PFSK-1 (cell line): ENCODE results near the gene MRPL10.

Source experiments
- POLR2AphosphoS5 ChIP-seq: IDR thresholded peaks from 2 replicates; pipeline ENCODE4 v1.6.1; 2012; ENCODE audit warnings: low read depth, mild to moderate bottlenecking, control low read depth, low read length, moderate library complexity
- REST ChIP-seq, 2 experiments: IDR thresholded peaks; 2 replicates each; pipeline versions ENCODE4 v1.6.1 to v1.8.0; 2011 to 2012; ENCODE audit warnings: low read depth in 2 of 2, low read length in 2 of 2, control low read depth in 1 of 2, inconsistent platforms in 1 of 2, mild to moderate bottlenecking in 1 of 2, moderate library complexity in 1 of 2; ENCODE audit not compliant: insufficient read depth in 1 of 2
- SIN3A ChIP-seq: IDR thresholded peaks from 2 replicates; pipeline ENCODE4 v1.6.1; 2012; ENCODE audit warnings: mild to moderate bottlenecking, low read length, moderate library complexity, borderline replicate concordance; ENCODE audit not compliant: insufficient read depth
- TAF1 ChIP-seq: IDR thresholded peaks from 2 replicates; pipeline ENCODE4 v1.6.1; 2012; ENCODE audit warnings: low read length, control low read depth, borderline replicate concordance; ENCODE audit not compliant: insufficient read depth

- TF ChIP-seq POLR2AphosphoS5 (no peak), REST (IDR thresholded peaks at IDR 0.05; ENCODE audit: insufficient read depth in 1 of 2, low read depth in 2 of 2, low read length in 2 of 2) (no peak), TAF1 (no peak), SIN3A (no peak)
These were observed 1.5 kb downstream of the MRPL10 start for GRCh38 chr17:47829870-47830269.
